Endothelial cell of umbilical vein (primary cell): ENCODE results near the gene PI4KA. TPM values are rescaled to one million over a fixed set of nuclear protein-coding genes. Genes with fewer than 3 reads are reported as not detected.

ENCODE experiments used
- BruUV-seq: library from RNA; stranded (reverse); fragments of 400-500 nt; replicated peaks from 2 replicates; lab custom pipeline; 2021; lab: Mats Ljungman, UMichigan
- CTCF ChIA-PET: fragments of 300-600, 350-600 bp; sonication (Branson Sonifier 250); formaldehyde crosslinking; loops from one replicate; lab custom pipeline; 2021; ENCODE audit warnings: antibody characterized with exemption, inconsistent platforms; lab: Charles Lee
- POLR2A ChIA-PET: fragments of 300-600, 350-600 bp; sonication (Branson Sonifier 250); formaldehyde crosslinking; loops from one replicate; lab custom pipeline; 2021; ENCODE audit warnings: antibody characterized with exemption, inconsistent platforms; lab: Charles Lee
- DNase-seq: peaks from one replicate; pipeline ENCODE4 v3.0.0-alpha.2; 2011; ENCODE audit warnings: low read depth, low spot score
- FAIRE-seq: peaks from 2 replicates; lab custom pipeline; 2011; peaks lifted over from hg19 to GRCh38; lab: Jason Lieb, UNC
- H2AFZ ChIP-seq: 2 replicates; pipeline ENCODE4 v1.6.0; 2012; ENCODE audit warnings: low read depth, low read length, control low read depth, inconsistent platforms
- H3K27ac ChIP-seq: 2 replicates; pipeline ENCODE4 v1.5.1; 2011; ENCODE audit warnings: low read depth, mild to moderate bottlenecking, control low read depth, low read length, moderate library complexity; ENCODE audit not compliant: insufficient read depth
- H3K27me3 ChIP-seq, 2 experiments: 2 replicates each; pipeline versions ENCODE4 v1.6.0 to v1.6.1; 2011; ENCODE audit warnings: low read length in 2 of 2, mixed read lengths in 1 of 2; ENCODE audit not compliant: control insufficient read depth in 2 of 2, insufficient read depth in 2 of 2
- H3K36me3 ChIP-seq, 2 experiments: 2 replicates in 1 of 2; 3 replicates in 1 of 2; pipeline ENCODE4 v1.5.1; 2011; ENCODE audit warnings: low read length in 2 of 2, mild to moderate bottlenecking in 1 of 2, moderate library complexity in 1 of 2; ENCODE audit not compliant: control insufficient read depth in 2 of 2, insufficient read depth in 2 of 2; ENCODE audit errors: extremely low read depth in 1 of 2
- H3K4me1 ChIP-seq: 3 replicates; pipeline ENCODE4 v1.5.1; 2011; ENCODE audit warnings: mild to moderate bottlenecking, low read length; ENCODE audit not compliant: control insufficient read depth, insufficient read depth; ENCODE audit errors: extremely low read depth
- H3K4me2 ChIP-seq: 2 replicates; pipeline ENCODE4 v1.6.1; 2011; ENCODE audit warnings: low read length, control low read depth, mixed read lengths; ENCODE audit not compliant: insufficient read depth
- H3K4me3 ChIP-seq, 3 experiments: fragments of 200-600 bp in 1 of 3; sonication (generic), shearing (Covaris generic) in 1 of 3; replicated peaks in 1 of 3; 2 replicates each; pipeline ENCODE4 v1.5.1; 2011 to 2016; ENCODE audit warnings: control low read depth in 3 of 3, low read length in 3 of 3, mild to moderate bottlenecking in 2 of 3, inconsistent platforms in 1 of 3, low read depth in 1 of 3, moderate library complexity in 1 of 3; ENCODE audit not compliant: insufficient read depth in 1 of 3
- H3K79me2 ChIP-seq: 2 replicates; pipeline ENCODE4 v1.6.0; 2012; ENCODE audit warnings: low read length, inconsistent platforms; ENCODE audit not compliant: control insufficient read depth, insufficient read depth
- H3K9ac ChIP-seq: replicated peaks from 2 replicates; pipeline ENCODE3; 2011; ENCODE audit warnings: low read length, control low read depth; ENCODE audit not compliant: insufficient read depth; ENCODE audit errors: extremely low read depth
- H3K9me1 ChIP-seq: replicated peaks from 3 replicates; pipeline ENCODE4 v1.6.0; 2011; ENCODE audit warnings: mild to moderate bottlenecking, low read length; ENCODE audit not compliant: control insufficient read depth, insufficient read depth; ENCODE audit errors: extremely low read depth
- H3K9me3 ChIP-seq: replicated peaks from 2 replicates; pipeline ENCODE4 v1.5.1; 2012; ENCODE audit warnings: low read length, inconsistent platforms; ENCODE audit not compliant: control insufficient read depth, insufficient read depth
- H4K20me1 ChIP-seq: replicated peaks from 2 replicates; pipeline ENCODE3; 2011; ENCODE audit warnings: mild to moderate bottlenecking, low read length; ENCODE audit not compliant: control insufficient read depth, insufficient read depth; ENCODE audit errors: extremely low read depth
- EZH2 ChIP-seq: IDR thresholded peaks from 2 replicates; pipeline ENCODE4 v1.6.1; 2012; ENCODE audit warnings: borderline replicate concordance, low read depth, mild to moderate bottlenecking, moderate library complexity, low read length, inconsistent platforms; ENCODE audit not compliant: severe bottlenecking
- FOS ChIP-seq: IDR thresholded peaks from 2 replicates; pipeline ENCODE4 v1.6.1; 2011; ENCODE audit warnings: mild to moderate bottlenecking, low read length, moderate library complexity, borderline replicate concordance; ENCODE audit not compliant: insufficient read depth
- GATA2 ChIP-seq: IDR thresholded peaks from 2 replicates; pipeline ENCODE4 v1.7.0; 2011; ENCODE audit warnings: low read depth, mild to moderate bottlenecking, moderate library complexity, mixed read lengths, low read length; ENCODE audit not compliant: insufficient read length, insufficient read depth
- JUN ChIP-seq: IDR thresholded peaks from 2 replicates; pipeline ENCODE4 v1.6.1; 2011; ENCODE audit warnings: borderline replicate concordance, low read depth; ENCODE audit not compliant: insufficient read length, insufficient read depth
- MYC ChIP-seq: IDR thresholded peaks from one replicate; pipeline ENCODE4 v1.6.1; 2011; ENCODE audit warnings: mild to moderate bottlenecking, low read depth, low read length
- POLR2A ChIP-seq: IDR thresholded peaks from 2 replicates; pipeline ENCODE4 v1.6.1; 2012; ENCODE audit warnings: low read depth, mild to moderate bottlenecking, control low read depth, low read length
- POLR2AphosphoS5 ChIP-seq: IDR thresholded peaks from 2 replicates; pipeline ENCODE4 v1.6.1; 2012; ENCODE audit warnings: low read depth, mild to moderate bottlenecking, control low read depth, low read length, moderate library complexity; ENCODE audit not compliant: insufficient read depth
- dilution Hi-C: fragments of 300-500 bp; cut with MboI; formaldehyde crosslinking; loops from one replicate; pipeline ENCODE4 v1.15.0; 2019; ENCODE audit warnings: low sequenced_read_pairs; ENCODE audit not compliant: extremely low pct_ligation_motif_present
- intact Hi-C: fragments of 100-400 bp; cut with micrococcal nuclease; formaldehyde crosslinking; loops from one replicate; pipeline ENCODE4 v1.10.0; 2022
- polyA plus RNA-seq, 4 experiments: library from polyadenylated mRNA; depleted of rRNA in 3 of 4; stranded (reverse) in 3 of 4; unstranded in 1 of 4; fragments of >200 nt; gene quantifications; 2 replicates each; pipeline versions ENCODE4 v1.2.1 to v1.2.3, GENCODE V29; 2011 to 2012; ENCODE audit warnings: missing spikeins in 1 of 4
- total RNA-seq: library from RNA; stranded (reverse); gene quantifications from 2 replicates; pipeline ENCODE4 v1.2.3, GENCODE V29; 2021
- TF ChIP-seq, protein P1 (sequence below), 2 donors: IDR thresholded peaks; 1 replicate in 1 of 2; 2 replicates in 1 of 2; pipeline ENCODE4 v1.5.1; 2011; ENCODE audit warnings: low read length in 2 of 2, mild to moderate bottlenecking in 2 of 2, moderate library complexity in 2 of 2, control low read depth in 1 of 2, inconsistent platforms in 1 of 2, low read depth in 1 of 2; ENCODE audit not compliant: insufficient read depth in 1 of 2; ENCODE audit errors: extremely low read depth in 1 of 2
- TF ChIP-seq, protein P2 (sequence below): IDR thresholded peaks from 2 replicates; pipeline ENCODE4 v1.6.1; 2011; ENCODE audit not compliant: insufficient read depth, insufficient read length

PI4KA gene
- total and polyA plus RNA-seq, 2 donors (not counting 3 experiments of a cell fraction or from before 2014, with no cell fraction given): 28.9 to 56.4 TPM

DNA sequence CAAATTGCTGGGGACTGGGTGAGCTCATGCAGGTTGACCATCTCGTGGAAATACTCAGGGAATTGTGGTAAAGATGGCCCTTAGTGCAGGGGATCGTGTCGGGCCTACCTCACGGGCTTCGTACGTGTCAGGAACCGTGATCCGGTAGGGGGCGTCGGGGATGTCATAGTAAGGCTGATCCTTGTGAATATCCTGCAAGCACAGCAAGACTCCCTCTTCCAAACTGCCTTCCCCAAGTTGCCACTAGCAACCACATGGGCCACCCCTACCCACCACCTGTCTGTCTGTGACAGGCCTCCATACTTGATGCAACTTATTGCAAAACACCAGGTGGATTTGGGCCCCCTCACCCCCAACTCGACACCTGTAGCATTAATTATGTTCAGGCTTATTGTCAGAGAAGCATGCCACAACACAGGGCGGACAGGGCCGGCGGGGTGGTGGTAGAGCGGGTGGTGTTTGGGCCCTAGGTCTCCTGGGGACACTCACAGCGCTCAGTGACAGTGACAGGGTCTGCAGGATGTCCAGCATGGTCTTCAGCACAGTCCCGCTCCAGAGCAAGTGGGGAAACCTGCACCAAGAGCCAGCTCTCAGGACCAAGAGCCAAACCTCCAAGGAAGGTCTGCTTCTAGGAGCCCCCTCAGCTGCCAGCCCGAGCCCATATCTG is 107.3 kb downstream of the PI4KA start:
- Histone ChIP-seq H3K4me2 (no peak overlapping the region), H3K4me3 (no peak overlapping the region), H2AFZ (no peak overlapping the region), H3K4me1 (peaks cover 13% of the 10 kb centered on the region), H3K79me2 (no peaks in the 10 kb centered on the region), H4K20me1 (no peaks in the 10 kb centered on the region), H3K27ac (peak overlapping the region; percentile 32), H3K9ac (no peak overlapping the region), H3K9me1 (no peaks in the 10 kb centered on the region), H3K27me3 (no peaks in the 10 kb centered on the region), H3K36me3 (peaks cover 0 to 8% of the 10 kb centered on the region in 2 experiments), H3K9me3 (no peaks in the 10 kb centered on the region)
- DNase-seq (peak; percentile 7), FAIRE-seq (no peak)
- BruUV-seq: no TSS peak
- intact Hi-C loops: no loop called here
- ChIA-PET CTCF (interaction anchor here (0.6 to 3.0 kb wide), 6 partner anchors 7 to 33 kb away, joined by 3 to 23 read pairs (median 6); no protein-coding TSS in a partner anchor), POLR2A (interaction anchor here (0.7 kb wide), 1 partner anchor 123 kb away, joined by 3 read pairs; no protein-coding TSS in a partner anchor)
- dilution Hi-C loops: no loop called here
- TF ChIP-seq, protein P1, sequence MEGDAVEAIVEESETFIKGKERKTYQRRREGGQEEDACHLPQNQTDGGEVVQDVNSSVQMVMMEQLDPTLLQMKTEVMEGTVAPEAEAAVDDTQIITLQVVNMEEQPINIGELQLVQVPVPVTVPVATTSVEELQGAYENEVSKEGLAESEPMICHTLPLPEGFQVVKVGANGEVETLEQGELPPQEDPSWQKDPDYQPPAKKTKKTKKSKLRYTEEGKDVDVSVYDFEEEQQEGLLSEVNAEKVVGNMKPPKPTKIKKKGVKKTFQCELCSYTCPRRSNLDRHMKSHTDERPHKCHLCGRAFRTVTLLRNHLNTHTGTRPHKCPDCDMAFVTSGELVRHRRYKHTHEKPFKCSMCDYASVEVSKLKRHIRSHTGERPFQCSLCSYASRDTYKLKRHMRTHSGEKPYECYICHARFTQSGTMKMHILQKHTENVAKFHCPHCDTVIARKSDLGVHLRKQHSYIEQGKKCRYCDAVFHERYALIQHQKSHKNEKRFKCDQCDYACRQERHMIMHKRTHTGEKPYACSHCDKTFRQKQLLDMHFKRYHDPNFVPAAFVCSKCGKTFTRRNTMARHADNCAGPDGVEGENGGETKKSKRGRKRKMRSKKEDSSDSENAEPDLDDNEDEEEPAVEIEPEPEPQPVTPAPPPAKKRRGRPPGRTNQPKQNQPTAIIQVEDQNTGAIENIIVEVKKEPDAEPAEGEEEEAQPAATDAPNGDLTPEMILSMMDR (IDR thresholded peaks at IDR 0.05; ENCODE audit: extremely low read depth in 1 of 2, insufficient read depth in 1 of 2, low read depth in 1 of 2, low read length in 2 of 2): no peak
- no peak for TF ChIP-seq POLR2A
- TF ChIP-seq GATA2: no peak
- TF ChIP-seq, protein P2, sequence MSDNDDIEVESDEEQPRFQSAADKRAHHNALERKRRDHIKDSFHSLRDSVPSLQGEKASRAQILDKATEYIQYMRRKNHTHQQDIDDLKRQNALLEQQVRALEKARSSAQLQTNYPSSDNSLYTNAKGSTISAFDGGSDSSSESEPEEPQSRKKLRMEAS: no peak
- TF ChIP-seq JUN: no peak
- no peak for TF ChIP-seq EZH2
- no peak for TF ChIP-seq MYC
- TF ChIP-seq POLR2AphosphoS5: no peak
- no peak for TF ChIP-seq FOS
